Measurements from ENCODE around the gene HLA-DMA.

HLA-DMA gene

DNA sequence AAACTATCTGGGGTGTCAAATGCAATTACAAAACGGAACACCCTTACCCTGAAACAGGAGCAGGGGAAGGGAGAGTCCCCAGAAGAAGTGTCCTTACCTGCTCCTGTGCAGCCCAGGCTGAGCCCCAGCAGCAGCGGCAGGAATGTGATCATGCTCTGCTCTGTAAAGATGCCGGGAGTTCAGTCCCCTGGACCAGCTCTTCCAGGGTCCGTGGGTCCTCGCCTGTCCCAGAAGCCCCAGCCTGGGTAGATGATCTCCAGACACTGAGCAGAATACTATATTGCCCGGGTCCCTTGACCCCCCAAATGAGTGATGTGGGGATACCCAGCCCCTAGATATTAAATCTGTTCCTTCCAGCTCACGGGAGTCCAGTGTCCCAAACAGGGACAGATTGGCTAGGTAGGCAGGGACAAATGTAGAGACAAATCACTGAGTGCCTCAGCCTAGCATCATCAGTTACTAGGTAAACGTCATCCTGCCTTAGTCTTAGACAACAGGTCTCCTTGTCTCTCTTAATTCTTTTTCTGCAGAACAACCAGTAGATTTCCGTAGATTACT is 12.2 kb downstream of the HLA-DMA start, which contains the start of gene HLA-DMB:
Gene HLA-DMB, minus strand, starts transcription at position 373 of the 558 bp plus-strand sequence. Its CDS starts 221 bp downstream, at position 152.
- DNase-seq, result peak; percentile 81

DNA sequence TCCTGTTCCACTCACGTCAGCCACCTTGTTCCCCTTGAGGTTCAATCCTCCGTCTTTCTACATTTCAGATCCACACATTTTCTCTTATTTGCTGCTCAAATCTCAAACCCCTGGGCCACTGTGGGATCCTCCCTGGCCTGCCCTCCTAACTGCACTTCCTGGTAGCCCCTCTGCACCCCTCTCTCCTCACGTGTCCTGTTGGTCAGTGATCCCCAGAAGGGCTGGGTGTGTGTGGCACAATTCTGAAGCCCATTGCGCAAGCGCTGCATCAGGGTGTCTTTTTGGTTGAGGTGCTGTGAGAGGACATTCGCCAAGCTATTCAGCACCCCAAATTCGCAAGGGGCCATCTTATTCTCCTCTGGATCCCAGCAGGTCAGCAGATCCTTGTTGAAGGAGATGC is 14.4 kb downstream of the HLA-DMA start:
- DNase-seq, result no peak
- in situ Hi-C loops (cut with HindIII; ENCODE audit: low pct_ligation_motif_present, low pct_unique_long_range_greater_than_20kb, low sequenced_read_pairs), result no loop called here

More for the DNA sequence above, 12.2 kb downstream of the HLA-DMA start, which contains the start of gene HLA-DMB:
- in situ Hi-C loops (cut with HindIII; ENCODE audit: low pct_ligation_motif_present, low pct_unique_long_range_greater_than_20kb, low sequenced_read_pairs), result no loop called here

DNA sequence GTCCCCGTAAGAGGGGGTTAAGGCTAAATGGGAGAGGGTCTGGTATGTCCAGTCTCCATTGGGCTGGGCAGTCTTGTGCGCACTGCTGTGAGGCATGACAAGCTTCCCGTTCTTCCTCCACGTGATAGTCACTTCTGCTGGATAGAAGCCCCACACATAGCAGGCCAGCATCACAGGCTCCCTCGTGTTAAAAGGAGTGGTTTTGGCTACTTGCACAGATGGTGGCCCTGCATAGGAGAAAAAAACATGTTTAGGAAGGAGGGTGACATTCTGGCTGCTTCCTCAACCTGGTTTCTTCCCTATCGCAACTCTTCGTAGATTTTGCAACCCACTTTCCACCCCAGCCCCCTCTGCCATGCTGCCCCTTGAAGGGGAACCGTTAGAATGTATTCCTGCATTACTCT is 15.7 kb downstream of the HLA-DMA start:
- DNase-seq, result no peak
- in situ Hi-C loops (cut with HindIII; ENCODE audit: low pct_ligation_motif_present, low pct_unique_long_range_greater_than_20kb, low sequenced_read_pairs), result no loop called here

DNA sequence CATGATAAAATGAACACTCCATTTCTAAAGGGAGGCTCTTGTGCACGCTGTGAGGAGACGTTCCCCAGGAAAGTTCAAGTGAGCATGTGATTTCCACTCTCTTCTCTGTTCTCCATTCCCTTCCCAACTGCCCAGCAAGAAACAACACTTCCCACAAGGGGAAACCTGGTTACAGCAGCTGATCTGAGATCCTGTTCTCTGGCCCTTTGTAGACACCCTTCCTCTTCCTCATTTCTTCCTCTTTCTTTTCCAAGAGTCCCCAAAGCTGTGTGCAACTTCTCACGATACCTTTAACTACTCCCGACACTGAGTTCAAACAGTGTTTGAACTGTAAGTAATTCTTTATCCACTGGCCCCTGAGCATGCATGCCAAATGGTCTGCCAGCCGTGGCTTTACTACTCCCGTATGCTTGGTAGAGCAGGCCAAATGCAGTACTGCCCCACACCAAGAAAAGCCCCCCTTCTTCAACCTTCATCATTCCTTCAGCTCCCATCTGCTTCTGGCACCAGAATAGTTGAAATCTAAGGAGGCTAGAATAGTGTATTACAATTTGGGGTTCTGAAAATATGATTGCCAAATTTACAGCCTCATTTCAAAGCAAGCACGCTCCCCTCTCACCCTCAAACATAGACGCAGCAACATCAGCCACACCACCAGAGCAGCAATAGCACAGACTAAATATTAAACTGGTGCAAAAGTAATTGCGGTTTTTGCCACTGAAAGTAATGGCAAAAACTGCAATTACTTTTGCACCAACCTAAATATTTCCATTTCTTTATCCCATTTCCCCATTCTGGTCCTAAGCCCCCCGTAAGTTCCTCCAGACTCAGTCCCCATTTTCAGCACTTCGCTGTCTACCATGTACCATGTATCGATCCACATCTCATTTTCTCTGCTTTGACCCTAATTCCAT is 16.4 kb downstream of the HLA-DMA start:
- no peak for DNase-seq
- in situ Hi-C loops (cut with HindIII; ENCODE audit: low pct_ligation_motif_present, low pct_unique_long_range_greater_than_20kb, low sequenced_read_pairs), result no loop called here

DNA sequence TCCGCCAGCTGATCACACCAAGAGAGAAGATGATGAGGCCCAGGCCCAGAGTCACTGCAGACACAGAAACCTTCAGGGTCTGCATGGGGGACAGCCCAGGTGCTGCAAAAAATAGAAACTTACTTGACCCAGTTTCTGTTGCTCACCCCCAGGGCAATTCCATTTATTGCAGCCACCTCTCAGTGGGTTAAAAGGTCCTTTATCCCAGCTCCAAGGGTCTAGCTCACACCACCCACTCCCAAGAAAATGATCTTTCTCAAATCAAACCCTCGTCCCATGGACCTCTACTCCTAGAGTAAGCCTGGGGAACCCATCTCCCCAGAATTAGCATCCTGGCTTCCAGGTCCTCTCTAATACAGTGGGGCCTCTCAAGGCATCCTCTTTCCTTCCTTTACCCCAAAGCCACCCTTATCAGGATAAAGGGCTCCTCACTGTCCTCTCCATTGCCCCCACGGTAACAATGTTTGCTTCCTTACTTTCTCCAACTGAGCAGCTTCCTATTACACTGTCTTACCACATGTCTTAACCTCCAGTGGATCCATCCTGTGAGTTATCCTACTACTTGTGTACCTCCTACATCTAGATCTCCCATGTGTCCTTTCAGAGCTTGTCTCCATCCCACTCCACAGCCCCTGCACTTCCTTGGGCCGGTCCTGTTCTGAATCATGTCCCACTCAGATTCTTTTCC is 17.2 kb downstream of the HLA-DMA start:
- in situ Hi-C loops (cut with HindIII; ENCODE audit: low pct_ligation_motif_present, low pct_unique_long_range_greater_than_20kb, low sequenced_read_pairs), result no loop called here
- DNase-seq, result no peak

DNA sequence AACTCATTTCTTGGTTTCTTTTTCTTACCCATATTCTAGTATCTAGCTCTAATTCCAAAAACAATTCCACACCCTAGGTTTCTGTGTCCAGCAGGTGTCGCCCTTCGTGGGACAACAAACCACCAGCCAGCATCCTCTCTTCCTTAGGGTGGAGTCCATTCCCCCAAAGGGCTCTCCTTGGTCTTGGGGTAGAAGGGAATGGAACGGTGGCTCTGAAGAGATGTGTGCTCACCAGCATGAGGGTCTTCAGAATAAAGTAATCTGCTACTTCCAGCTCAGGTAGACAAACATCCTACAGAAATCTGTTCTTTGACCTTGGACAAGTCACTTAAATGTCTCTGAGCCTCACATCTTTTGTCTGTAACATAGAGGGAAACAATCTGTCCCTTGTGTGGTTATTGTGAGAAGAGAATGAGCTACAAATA is 19.2 kb downstream of the HLA-DMA start:
- DNase-seq, result peak; percentile 60
- in situ Hi-C loops (cut with HindIII; ENCODE audit: low pct_ligation_motif_present, low pct_unique_long_range_greater_than_20kb, low sequenced_read_pairs), result no loop called here

DNA sequence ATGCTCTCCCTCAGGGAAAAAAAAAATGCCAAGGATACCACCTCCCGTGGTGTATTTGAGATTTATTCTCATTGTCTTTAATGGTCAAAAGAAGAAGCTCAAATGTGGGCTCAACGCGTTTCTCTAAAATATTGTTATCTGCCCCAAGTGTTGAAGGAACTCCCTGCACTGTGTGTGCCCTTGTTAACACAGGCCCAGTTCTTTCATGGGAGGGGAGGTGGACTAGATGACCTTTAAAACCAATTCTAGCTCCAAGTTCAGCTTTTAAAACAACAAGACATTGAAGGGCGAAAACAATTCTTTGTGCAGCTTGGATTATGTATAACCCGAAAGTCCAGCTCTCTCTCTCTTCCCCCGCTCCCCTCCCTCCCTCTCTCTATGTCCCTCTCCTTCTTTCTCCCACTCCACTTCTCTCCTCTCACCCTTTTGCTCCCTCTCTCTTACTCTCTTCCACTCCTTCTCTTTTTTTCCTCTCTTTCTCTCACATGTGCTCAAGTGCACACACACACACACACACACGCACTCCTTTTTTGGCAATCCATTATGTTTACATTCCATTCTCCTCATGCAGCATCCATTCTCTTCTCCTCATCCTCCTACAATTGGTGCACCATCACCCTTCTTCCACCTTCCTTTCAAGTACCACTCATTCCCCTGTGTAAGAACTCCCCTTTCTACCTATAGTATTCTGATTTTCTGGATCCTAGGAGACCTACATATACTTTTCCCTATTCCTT is 20.6 kb downstream of the HLA-DMA start:
- no peak for DNase-seq

DNA sequence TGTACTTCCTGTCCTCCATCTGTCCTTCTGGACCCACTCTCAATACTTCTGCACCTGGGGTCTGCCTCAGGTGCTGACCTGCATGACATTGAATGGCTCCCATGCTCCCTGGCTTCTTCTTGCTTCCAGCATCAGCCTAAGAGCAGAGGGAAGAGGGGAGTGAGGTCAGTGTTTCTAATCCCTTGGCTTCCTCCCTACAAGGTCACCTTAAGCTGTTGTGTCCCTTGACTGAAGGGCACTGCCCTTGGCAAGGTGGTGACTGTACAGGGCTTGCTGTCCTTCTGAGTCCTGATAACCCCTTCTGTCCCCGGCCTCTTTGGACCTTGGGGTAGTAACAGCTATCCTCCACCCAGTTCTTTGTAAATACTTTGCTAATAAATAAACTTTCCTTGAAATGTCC is 21.7 kb downstream of the HLA-DMA start:
- in situ Hi-C loops (cut with HindIII; ENCODE audit: low pct_ligation_motif_present, low pct_unique_long_range_greater_than_20kb, low sequenced_read_pairs), result no loop called here
- no peak for DNase-seq

More for the DNA sequence above, 20.6 kb downstream of the HLA-DMA start:
- in situ Hi-C loops (cut with HindIII; ENCODE audit: low pct_ligation_motif_present, low pct_unique_long_range_greater_than_20kb, low sequenced_read_pairs), result no loop called here

DNA sequence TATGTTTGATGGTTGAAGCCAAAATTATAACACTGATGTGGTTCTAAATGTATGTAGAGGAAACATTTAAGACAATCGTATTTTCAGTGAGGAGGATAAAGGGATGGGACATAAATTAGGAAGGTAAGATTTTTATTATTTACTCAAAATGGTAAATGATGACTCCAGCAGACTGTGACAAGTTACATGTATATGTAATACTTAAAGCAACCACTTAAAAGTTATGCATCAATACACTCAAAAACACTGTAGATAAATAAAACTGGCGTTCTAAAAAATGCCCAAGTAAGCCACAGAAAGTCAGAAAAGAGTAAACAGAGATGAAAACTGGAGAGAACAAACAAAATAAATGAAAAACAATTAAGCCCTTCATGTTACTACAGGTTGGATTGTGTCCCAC is 30.8 kb downstream of the HLA-DMA start:
- in situ Hi-C loops (cut with HindIII; ENCODE audit: low pct_ligation_motif_present, low pct_unique_long_range_greater_than_20kb, low sequenced_read_pairs), result no loop called here
- no peak for DNase-seq

DNA sequence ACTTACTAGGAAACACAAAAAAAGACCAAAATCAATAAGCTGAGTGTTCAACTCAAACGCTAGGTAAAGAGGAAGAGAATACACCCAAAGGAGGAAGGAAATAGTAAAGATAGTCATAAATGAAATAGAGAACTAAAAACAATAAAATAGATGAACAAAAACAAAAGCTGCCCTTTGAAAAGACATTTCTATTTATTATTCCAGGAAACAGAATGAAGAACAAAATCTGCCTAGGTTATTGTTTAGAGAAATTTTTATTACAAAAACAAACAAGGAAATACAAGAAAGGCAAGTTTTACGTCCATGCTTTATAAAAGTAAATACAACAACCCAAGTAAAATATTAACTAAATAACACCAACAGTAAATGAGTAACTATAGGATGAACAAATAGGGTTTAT is 32.2 kb downstream of the HLA-DMA start:
- in situ Hi-C loops (cut with HindIII; ENCODE audit: low pct_ligation_motif_present, low pct_unique_long_range_greater_than_20kb, low sequenced_read_pairs), result no loop called here
- peak; percentile 24 for DNase-seq

DNA sequence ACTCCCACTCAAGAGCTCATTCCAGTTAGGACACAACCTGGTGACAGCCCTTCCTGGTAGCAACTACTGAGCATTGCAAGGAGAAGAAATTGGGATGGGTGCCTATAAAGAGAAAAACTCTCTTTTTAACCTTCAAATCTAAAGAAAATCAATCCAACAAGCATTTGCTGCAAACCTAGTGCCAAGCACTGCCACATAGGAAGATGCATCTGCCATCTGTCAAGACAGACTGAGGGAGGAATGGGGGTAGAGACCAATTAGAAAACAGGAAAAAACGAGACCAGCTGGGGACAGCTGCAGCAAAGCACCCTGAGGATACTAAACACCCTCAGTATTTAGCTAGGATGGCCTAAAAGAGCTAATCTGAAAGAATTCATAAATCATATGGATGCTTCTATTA is 39.9 kb downstream of the HLA-DMA start:
- in situ Hi-C loops (cut with HindIII; ENCODE audit: low pct_ligation_motif_present, low pct_unique_long_range_greater_than_20kb, low sequenced_read_pairs), result no loop called here
- DNase-seq, result no peak

DNA sequence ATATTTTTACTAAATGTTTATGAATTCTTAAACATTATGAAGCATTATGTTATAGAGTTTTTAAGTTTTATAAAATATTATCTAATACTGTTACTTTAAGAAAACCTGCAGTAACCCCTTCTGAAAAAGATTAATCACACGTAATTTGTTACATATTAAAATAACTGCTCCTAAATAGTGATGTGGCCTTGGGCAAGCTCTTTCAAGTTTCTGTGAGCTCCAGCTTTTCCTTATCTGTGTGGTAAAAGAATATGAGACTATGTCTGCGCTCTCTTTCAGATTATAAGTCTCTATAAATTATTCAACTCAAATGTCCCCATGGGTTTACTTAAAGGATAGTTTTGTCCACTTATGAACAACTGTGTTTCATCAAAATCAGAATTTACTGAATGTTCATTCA is 44.0 kb downstream of the HLA-DMA start:
- peak; percentile 38 for DNase-seq
- in situ Hi-C loops (cut with HindIII; ENCODE audit: low pct_ligation_motif_present, low pct_unique_long_range_greater_than_20kb, low sequenced_read_pairs), result no loop called here

DNA sequence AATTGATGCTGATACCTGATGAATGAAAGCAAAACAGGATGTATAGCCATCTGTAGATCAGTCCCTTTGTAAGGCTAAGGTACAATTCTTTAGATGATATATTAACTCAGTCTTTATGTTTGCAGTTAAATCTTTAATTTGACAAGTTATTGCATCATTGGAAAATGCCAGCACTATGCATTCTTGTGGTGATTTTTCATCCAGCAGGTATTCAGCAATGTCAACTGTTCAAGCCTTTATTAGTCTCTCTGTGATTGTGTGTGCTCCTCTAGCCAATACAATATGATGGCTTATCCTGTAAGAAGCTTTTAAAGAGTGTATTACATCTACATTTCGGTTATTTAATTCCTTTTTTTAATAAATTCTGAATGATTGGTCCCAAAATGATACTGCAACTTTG is 46.4 kb downstream of the HLA-DMA start:
- peak; percentile 84 for DNase-seq
- in situ Hi-C loops (cut with HindIII; ENCODE audit: low pct_ligation_motif_present, low pct_unique_long_range_greater_than_20kb, low sequenced_read_pairs), result no loop called here

DNA sequence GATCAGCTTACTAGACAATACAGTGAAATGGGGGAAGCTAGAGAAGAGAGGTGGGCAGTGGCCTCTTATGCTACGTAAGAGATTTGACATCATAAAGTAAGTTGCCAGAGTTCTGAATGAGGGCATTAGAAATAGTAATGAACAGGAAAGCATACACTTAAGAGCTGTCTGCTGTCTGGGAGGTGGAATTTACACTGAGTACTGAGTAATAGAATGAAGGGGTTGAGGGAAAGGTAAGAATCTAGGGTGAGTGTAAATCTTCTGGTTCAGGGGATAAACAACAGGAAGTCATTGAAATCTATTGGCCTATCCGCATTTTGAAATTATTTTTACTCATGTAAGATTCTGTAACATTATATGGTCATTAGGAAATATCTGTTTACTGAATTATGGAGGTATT is 47.8 kb downstream of the HLA-DMA start:
- in situ Hi-C loops (cut with HindIII; ENCODE audit: low pct_ligation_motif_present, low pct_unique_long_range_greater_than_20kb, low sequenced_read_pairs), result no loop called here

DNA sequence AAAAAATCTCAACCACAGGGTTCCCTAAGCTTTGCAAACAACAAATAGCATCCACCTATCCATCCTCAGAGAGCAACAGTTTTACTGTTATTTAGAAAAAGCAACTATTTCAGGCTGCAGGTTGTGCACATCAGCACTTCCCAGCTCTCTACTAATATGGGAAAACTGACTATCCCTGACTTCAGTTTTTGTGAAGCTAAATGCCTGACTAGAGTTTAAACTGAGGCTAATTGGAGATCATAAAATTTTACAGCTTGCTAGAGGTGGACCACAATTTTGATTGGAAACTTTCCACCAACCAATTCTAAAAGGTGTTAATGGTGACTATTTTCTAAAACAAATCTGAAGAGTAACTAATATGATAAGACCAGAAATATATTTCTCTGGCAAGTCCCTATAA is 48.9 kb downstream of the HLA-DMA start:
- in situ Hi-C loops (cut with HindIII; ENCODE audit: low pct_ligation_motif_present, low pct_unique_long_range_greater_than_20kb, low sequenced_read_pairs), result no loop called here
- no peak for DNase-seq

More for the DNA sequence above, 47.8 kb downstream of the HLA-DMA start:
- no peak for DNase-seq
